Activated B cell treated with CpG ODN at 0.5 μM for 24 hours (primary cell): ENCODE measurements around the gene ZNF296. TPM values are rescaled to one million over a fixed set of nuclear protein-coding genes. Genes with fewer than 3 reads are reported as not detected.
"Not testable (repeated sequence)": the region's sequence is repeated elsewhere in the genome, so short reads cannot be mapped to it uniquely, and the experiment has no call there.

Source experiments
- ATAC-seq: fragments of 200-7000 bp; cut with Tn5 transposase; one replicate; pipeline ENCODE4 v1.10.0; 2021; ENCODE audit warnings: low read depth, mild to moderate bottlenecking, moderate library complexity
- CTCF ChIA-PET: fragments of 350-600 bp; sonication (Branson Sonifier 250); formaldehyde crosslinking; loops from one replicate; lab custom pipeline; 2021; ENCODE audit warnings: antibody characterized with exemption; lab: Charles Lee
- POLR2A ChIA-PET: fragments of 350-600 bp; sonication (Branson Sonifier 250); formaldehyde crosslinking; loops from one replicate; lab custom pipeline; 2021; ENCODE audit warnings: antibody characterized with exemption; lab: Charles Lee
- DNase-seq: peaks from one replicate; pipeline ENCODE4 v3.0.0; 2022
- H3K27ac Mint-ChIP-seq: one replicate; pipeline ENCODE4 v1.8.0; 2020; ENCODE audit warnings: mixed read lengths
- H3K27me3 Mint-ChIP-seq: one replicate; pipeline ENCODE4 v1.8.0; 2021; ENCODE audit warnings: mixed read lengths
- H3K36me3 Mint-ChIP-seq: one replicate; pipeline ENCODE4 v1.8.0; 2021; ENCODE audit warnings: low read depth, mixed read lengths
- H3K4me1 Mint-ChIP-seq: one replicate; pipeline ENCODE4 v1.8.0; 2021; ENCODE audit warnings: mixed read lengths
- H3K4me3 Mint-ChIP-seq: one replicate; pipeline ENCODE4 v1.8.0; 2020; ENCODE audit warnings: mild to moderate bottlenecking, mixed read lengths
- H3K9me3 Mint-ChIP-seq: one replicate; pipeline ENCODE4 v1.8.0; 2020; ENCODE audit warnings: mixed read lengths
- CTCF ChIP-seq: fragments of 200-600 bp; IDR thresholded peaks from one replicate; pipeline ENCODE4 v1.8.0; 2022; ENCODE audit warnings: antibody characterized with exemption, mild to moderate bottlenecking
- intact Hi-C: fragments of 100-400 bp; cut with micrococcal nuclease; formaldehyde crosslinking; loops from one replicate; pipeline ENCODE4 v1.15.1; 2024
- total RNA-seq: library from RNA; stranded (reverse); gene quantifications from 2 replicates; pipeline ENCODE4 v1.2.3, GENCODE V29; 2022

Gene ZNF296
- total RNA-seq, 1 donor from 2014 or later, result 27.8 TPM

GRCh38 chr19:45121827-45122345 is 45.6 kb upstream of the ZNF296 start:
- Mint-ChIP-seq H3K4me1 (peaks cover 75% of the 10 kb centered on the region), H3K4me3 (no peak overlapping the region), H3K27ac (no peak overlapping the region), H3K36me3 (no peaks in the 10 kb centered on the region), H3K9me3 (no peaks in the 10 kb centered on the region), H3K27me3 (no peaks in the 10 kb centered on the region)
- TF ChIP-seq CTCF, result no peak
- intact Hi-C loops, result no loop called here
- POLR2A ChIA-PET, result no interaction called here
- no peak for DNase-seq
- no peak for ATAC-seq
- CTCF ChIA-PET, result no interaction called here

GRCh38 chr19:45119582-45119981 is 43.3 kb upstream of the ZNF296 start:
- no peak for TF ChIP-seq CTCF
- peaks cover 79% of the 10 kb centered on the region for H3K4me1 Mint-ChIP-seq
- ChIA-PET POLR2A (interaction anchor here (0.7 to 1.6 kb wide), 5 partner anchors 27 to 103 kb away, joined by 3 to 9 read pairs (median 6); partner anchors contain the start of genes BLOC1S3, PPP1R37 and TRAPPC6A), CTCF (no interaction called here)
- no peaks in the 10 kb centered on the region for H3K27me3 Mint-ChIP-seq
- H3K4me3 Mint-ChIP-seq, result no peak overlapping the region
- ATAC-seq (no peak), DNase-seq (no peak)
- H3K9me3 Mint-ChIP-seq, result no peaks in the 10 kb centered on the region
- H3K36me3 Mint-ChIP-seq, result no peaks in the 10 kb centered on the region
- peak overlapping the region; percentile 27 for H3K27ac Mint-ChIP-seq
- intact Hi-C loops, result no loop called here

GRCh38 chr19:45118591-45119355 is 42.5 kb upstream of the ZNF296 start:
- ChIA-PET CTCF (interaction anchor here (0.8 kb wide), 1 partner anchor 26 kb away, joined by 5 read pairs; the partner anchor contains the start of gene PPP1R37), POLR2A (interaction anchor here (0.6 to 1.6 kb wide), 10 partner anchors 16 to 102 kb away, joined by 3 to 9 read pairs (median 4); partner anchors contain the start of genes BLOC1S3, CLASRP, PPP1R37 and TRAPPC6A)
- intact Hi-C loops, DNase-seq, H3K9me3 Mint-ChIP-seq, H3K36me3 Mint-ChIP-seq, H3K27me3 Mint-ChIP-seq: not testable (repeated sequence)
- peak; percentile 63 for ATAC-seq
- H3K4me3 Mint-ChIP-seq, result peak overlapping the region; percentile 49
- H3K4me1 Mint-ChIP-seq, result peaks cover 81% of the 10 kb centered on the region
- peak overlapping the region; percentile 27 for H3K27ac Mint-ChIP-seq

GRCh38 chr19:45118106-45118505 is 41.8 kb upstream of the ZNF296 start:
- peaks cover 83% of the 10 kb centered on the region for H3K4me1 Mint-ChIP-seq
- no peaks in the 10 kb centered on the region for H3K9me3 Mint-ChIP-seq
- no peaks in the 10 kb centered on the region for H3K27me3 Mint-ChIP-seq
- TF ChIP-seq CTCF, result no peak
- peak overlapping the region; percentile 49 for H3K4me3 Mint-ChIP-seq
- CTCF ChIA-PET, result interaction anchor here (0.8 kb wide), 1 partner anchor 25 kb away, joined by 5 read pairs; the partner anchor contains the start of gene PPP1R37
- DNase-seq (no peak), ATAC-seq (no peak)
- POLR2A ChIA-PET, result interaction anchor here (0.8 to 1.6 kb wide), 5 partner anchors 15 to 89 kb away, joined by 3 to 9 read pairs (median 4); partner anchors contain the start of genes BLOC1S3, PPP1R37 and TRAPPC6A
- H3K36me3 Mint-ChIP-seq, result no peaks in the 10 kb centered on the region
- peak overlapping the region; percentile 18 for H3K27ac Mint-ChIP-seq
- intact Hi-C loops, result no loop called here

- no peaks in the 10 kb centered on the region for H3K36me3 Mint-ChIP-seq
- no peak overlapping the region for H3K4me3 Mint-ChIP-seq
- POLR2A ChIA-PET, result interaction anchor here (1.0 to 1.5 kb wide), 6 partner anchors 15 to 116 kb away, joined by 3 to 4 read pairs (median 3); no protein-coding TSS in a partner anchor
Observed at GRCh38 chr19:45117671-45118070, 41.4 kb upstream of the ZNF296 start.

More at GRCh38 chr19:45117671-45118070, 41.4 kb upstream of the ZNF296 start:
- Mint-ChIP-seq H3K27me3 (no peaks in the 10 kb centered on the region), H3K4me1 (peaks cover 82% of the 10 kb centered on the region), H3K9me3 (no peaks in the 10 kb centered on the region), H3K27ac (no peak overlapping the region)
- DNase-seq, result no peak
- no peak for TF ChIP-seq CTCF
- intact Hi-C loops, result loop anchor here (2.0 kb wide), 1 partner anchor 15 kb away; no protein-coding TSS in a partner anchor
- CTCF ChIA-PET, result interaction anchor here (0.8 kb wide), 1 partner anchor 25 kb away, joined by 5 read pairs; the partner anchor contains the start of gene PPP1R37
- no peak for ATAC-seq
